HG03025 (cell line): ENCODE results near the gene HCN3.
"Not testable (repeated sequence)": the region's sequence is repeated elsewhere in the genome, so short reads cannot be mapped to it uniquely, and the experiment has no call there.

Source experiments
- ATAC-seq: cut with Tn5 transposase; IDR thresholded peaks from one replicate; pipeline ENCODE4 v1.9.1; 2021; ENCODE audit warnings: mild to moderate bottlenecking, moderate library complexity; ENCODE audit not compliant: unreplicated experiment, low FRiP score

HCN3 gene

GRCh38 chr1:155279268-155279667 lies 2.0 kb downstream of the HCN3 start:
- ATAC-seq = no peak

GRCh38 chr1:155282488-155283091 lies 5.3 kb downstream of the HCN3 start:
- ATAC-seq = no peak

GRCh38 chr1:155284476-155284875 lies 7.2 kb downstream of the HCN3 start:
- ATAC-seq = no peak

GRCh38 chr1:155285063-155285462 lies 7.8 kb downstream of the HCN3 start:
- no peak for ATAC-seq

GRCh38 chr1:155285631-155286044 lies 8.4 kb downstream of the HCN3 start:
- no peak for ATAC-seq

GRCh38 chr1:155286544-155286943 lies 9.3 kb downstream of the HCN3 start:
- ATAC-seq = no peak

GRCh38 chr1:155287987-155288543 lies 10.8 kb downstream of the HCN3 start:
- no peak for ATAC-seq

- ATAC-seq = not testable (repeated sequence)
Observed at GRCh38 chr1:155291006-155291405, 13.7 kb downstream of the HCN3 start.

- no peak for ATAC-seq
Observed at GRCh38 chr1:155293086-155293749, 16.0 kb downstream of the HCN3 start.

GRCh38 chr1:155294520-155295182 lies 17.4 kb downstream of the HCN3 start:
- no peak for ATAC-seq

GRCh38 chr1:155295183-155295941 lies 18.1 kb downstream of the HCN3 start:
- ATAC-seq = no peak

GRCh38 chr1:155295942-155296267 lies 18.6 kb downstream of the HCN3 start:
- no peak for ATAC-seq

- ATAC-seq = no peak
Observed at GRCh38 chr1:155296661-155297060, 19.4 kb downstream of the HCN3 start.

GRCh38 chr1:155297384-155297783 lies 20.1 kb downstream of the HCN3 start:
- ATAC-seq = no peak

- ATAC-seq = no peak
Observed at GRCh38 chr1:155300024-155300423, 22.8 kb downstream of the HCN3 start.

- ATAC-seq = no peak
Observed at GRCh38 chr1:155300553-155301329, 23.5 kb downstream of the HCN3 start.

- ATAC-seq = no peak
Observed at GRCh38 chr1:155301342-155301841, 24.1 kb downstream of the HCN3 start, which contains the start of gene PKLR. Gene PKLR, minus strand, starts transcription at chr1:155301438. Its CDS starts 43 bp downstream, at chr1:155301395.

GRCh38 chr1:155304558-155305063 lies 27.3 kb downstream of the HCN3 start:
- no peak for ATAC-seq

GRCh38 chr1:155305881-155306391 lies 28.7 kb downstream of the HCN3 start:
- no peak for ATAC-seq
